ELF-1 (cell line): ENCODE results near the gene NWD2.
A peak's percentile ranks its signal among the peaks of the same experiment; 100 is the strongest.
"Not testable (repeated sequence)": the region's sequence is repeated elsewhere in the genome, so short reads cannot be mapped to it uniquely, and the experiment has no call there.

ENCODE experiments used
- DNase-seq: peaks from one replicate; pipeline ENCODE4 v3.0.0-alpha.2; 2016; ENCODE audit warnings: low read depth, low spot score

Gene NWD2

DNA sequence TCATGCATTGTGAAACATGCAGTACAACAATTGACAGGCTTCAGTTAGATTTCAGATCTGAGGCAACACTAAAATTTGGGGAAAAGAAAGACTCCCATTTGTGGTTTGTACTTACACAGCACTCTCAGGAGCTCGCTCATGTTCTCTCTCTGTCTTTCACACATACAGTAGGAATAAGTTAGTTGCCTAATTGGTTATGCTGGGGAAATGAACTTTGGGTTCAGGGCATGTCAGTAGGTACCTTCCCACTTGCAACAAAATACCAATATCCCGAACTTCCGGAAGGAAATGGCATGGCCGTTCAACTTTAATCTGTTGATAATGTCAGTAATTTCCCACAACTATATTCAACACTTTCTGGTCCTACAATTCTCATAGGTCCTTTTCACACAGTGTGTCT, 223.3 kb downstream of the NWD2 start:
- DNase-seq, result no peak

DNA sequence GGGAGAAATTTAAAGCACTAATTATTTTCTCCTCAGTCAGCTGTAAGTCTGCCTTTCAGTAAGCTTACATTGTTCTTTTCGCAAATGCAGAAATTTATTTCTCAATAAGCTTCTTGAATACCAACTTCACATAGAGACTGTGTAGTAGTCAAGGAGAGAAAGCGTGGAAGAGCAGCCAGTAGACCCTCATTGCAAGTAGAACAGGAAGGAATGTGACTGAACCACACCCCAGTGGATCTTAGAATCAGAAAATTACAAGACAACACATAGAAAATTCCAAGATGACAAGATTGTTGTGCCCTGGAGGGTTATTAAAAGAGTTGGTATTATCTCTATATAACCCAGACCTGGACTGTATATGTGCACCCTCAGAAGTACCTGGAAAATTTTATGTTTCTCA, 224.7 kb downstream of the NWD2 start:
- no peak for DNase-seq

DNA sequence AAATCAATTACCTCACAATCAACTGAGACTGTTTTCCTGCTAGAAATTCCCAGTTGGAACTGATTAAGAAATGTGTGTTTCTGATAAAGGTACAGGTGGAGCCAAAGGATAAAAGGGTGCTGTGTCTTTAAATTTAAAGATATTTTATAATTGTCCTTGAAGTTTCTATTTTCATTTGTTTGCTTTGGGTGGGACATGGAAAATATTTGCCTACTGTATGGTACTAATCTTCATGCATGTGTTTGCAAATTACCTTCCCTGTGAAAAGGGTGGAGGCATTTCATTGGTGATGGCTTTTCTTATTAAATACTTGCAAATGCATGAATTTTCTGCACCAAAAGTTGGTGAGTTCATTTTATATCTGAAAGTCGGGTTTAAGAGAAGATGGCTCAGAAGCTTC, 225.7 kb downstream of the NWD2 start:
- no peak for DNase-seq

DNA sequence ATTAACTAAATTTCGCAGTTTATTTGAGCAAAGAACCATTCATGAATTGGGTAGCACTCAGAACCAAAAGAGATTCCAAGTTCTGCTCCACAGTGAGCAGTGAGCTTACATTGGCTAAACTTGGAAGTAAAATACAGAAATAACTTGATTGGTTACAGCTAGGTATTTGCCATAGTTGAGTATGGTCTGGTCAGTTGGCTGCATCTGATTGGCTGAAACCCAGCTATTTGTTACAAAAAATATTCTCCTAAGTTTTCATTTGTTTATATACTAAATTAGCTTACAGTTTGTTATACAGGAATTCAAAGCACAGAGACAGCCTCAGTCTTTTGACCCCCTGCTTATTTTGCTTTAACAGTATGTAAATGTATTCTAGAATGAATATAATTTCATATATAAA, 226.6 kb downstream of the NWD2 start:
- DNase-seq, result no peak

DNA sequence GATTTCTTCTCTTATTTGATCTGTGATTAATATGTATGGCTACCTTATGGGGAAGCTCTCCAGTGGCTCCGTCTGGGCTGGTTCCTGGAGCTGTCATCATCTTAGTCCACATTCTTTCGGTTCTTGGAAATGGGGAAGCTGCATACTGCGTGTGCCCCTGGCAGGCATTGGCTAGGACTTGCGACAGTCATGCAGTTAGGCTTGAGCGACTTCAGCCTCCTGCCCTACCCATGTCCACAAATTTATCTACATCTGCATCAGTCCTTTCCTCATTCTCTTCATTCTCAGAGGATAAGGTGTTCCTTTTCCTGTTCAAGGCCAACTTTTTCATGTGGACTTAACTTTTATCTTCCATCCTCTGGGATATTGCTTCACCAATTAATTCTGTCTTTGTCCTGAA, 227.4 kb downstream of the NWD2 start:
- no peak for DNase-seq

DNA sequence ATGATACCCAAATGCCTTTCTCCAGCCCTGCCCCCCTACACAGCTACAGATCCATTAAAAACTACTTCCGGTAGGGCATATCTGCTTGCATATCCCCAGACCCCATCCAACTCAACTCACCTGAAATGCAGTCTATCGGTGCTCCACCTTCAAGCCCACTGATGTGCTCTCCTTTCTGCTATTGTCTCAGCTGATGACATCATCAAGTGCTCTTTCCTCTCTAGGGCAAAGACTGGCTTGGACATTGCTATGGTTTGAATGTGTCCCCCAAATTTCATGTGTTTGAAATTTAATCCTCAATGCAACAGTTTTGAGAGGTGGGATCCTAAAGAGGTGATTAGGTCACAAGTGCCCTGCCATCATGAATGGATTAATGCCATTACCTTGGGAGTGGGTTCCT, 229.3 kb downstream of the NWD2 start:
- DNase-seq, result no peak

DNA sequence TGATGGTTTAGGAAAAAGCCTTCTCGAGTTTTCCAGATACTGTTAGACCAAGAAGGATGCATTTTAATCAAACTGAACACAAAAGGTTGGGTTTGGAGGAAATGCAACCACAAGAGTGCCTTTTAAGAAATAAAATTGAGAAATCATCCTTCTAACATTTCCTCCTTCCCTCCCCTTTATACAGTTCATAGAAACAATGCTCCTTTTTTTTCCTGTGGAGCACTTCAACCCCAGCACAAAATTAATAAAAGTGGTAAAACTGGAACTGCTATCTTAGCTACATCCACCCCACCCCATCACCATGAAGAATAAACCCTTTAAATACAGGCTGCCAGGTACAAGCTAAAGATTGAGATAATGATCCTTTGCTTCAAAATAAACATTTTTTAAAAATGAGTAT, 230.5 kb downstream of the NWD2 start:
- no peak for DNase-seq

DNA sequence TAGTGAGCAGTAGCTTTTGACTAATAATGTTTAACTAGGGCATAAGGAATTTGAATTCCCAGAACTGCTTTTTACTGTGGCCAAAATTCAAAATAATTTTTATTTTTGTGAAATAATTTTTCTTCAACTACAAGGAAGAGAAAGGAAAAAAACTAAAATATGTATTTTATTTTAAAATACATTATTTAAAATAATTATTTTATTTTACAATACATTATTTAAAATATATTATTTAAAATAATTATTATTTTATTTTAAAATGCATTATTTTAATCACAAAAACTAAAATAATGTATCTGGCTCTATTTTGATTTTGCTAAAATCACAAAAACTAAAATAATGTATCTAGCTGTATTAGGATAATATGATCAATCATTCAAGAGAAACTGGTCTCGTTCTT, 231.2 kb downstream of the NWD2 start:
- DNase-seq, result no peak

DNA sequence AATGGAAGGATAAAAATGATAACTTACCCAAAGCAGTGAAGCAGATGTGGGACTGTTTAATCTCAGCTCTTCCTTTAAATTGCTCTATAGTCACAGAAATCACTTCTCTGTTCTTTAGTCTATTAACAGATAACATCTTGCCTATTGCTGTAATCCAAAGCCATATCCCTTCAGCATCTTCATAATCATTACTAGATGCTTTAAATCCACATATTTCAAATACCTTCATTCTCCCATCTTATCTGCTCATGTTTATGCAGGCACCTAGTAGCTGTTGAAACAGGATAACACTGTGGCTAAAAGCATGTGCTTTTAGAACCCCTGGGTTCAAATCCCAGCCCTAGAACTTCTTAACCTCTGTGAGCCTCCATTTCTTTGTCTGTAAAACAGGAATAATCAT, 231.7 kb downstream of the NWD2 start:
- DNase-seq, result no peak

DNA sequence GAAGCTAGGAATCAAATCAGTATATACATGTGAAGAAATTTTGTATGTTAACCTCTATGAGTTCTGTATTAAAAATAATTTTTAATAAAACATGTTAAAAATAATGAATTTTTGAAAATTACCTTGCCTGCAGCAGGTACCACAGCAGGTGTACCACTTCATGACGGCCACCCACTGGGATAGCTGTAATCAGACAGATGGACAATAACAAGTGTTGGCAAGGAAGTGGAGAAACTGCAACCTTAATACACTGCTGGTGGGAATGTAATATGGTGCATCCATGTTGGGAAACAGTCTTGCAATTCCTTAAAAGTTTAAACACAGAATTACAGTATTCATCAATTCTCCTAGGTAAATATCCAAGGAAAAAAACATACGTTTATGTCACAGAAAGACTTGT, 232.1 kb downstream of the NWD2 start:
- no peak for DNase-seq

DNA sequence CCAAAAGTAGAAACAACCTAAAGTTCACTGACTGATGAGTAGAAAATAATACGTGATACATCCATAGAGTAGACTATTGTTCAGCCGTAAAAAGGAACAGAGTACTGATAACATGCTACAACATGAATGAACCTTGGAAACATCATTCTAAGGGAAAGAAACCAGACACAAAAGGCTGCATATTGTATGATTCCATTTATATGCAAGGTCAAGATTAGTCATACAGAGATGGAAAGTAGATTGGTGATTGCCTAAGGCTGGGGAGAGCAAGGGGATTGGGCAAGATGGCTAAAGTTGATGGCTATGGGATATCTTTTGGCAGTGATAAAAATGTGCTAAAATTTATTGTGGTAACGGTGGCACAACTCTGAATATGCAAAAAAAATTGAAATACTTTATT, 232.6 kb downstream of the NWD2 start:
- DNase-seq, result no peak

DNA sequence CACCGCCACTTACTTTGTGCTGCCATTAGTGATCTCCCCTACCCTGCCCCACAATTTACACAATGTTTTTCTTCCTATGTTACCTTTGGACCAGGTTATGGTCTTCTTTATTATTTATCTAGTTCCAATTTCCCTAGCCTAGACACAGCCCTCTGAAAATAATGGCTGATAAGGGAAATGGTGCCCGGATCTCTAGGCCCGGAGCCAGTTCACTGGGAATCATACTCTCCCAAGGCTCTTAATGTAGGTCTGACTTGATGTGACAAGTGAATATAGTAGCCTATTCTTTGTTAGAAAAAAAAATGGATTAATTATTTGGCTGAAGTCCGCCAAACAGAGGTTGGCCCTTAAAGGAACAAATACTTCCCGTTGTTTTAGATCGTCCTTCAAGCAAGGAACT, 233.6 kb downstream of the NWD2 start:
- DNase-seq, result no peak

DNA sequence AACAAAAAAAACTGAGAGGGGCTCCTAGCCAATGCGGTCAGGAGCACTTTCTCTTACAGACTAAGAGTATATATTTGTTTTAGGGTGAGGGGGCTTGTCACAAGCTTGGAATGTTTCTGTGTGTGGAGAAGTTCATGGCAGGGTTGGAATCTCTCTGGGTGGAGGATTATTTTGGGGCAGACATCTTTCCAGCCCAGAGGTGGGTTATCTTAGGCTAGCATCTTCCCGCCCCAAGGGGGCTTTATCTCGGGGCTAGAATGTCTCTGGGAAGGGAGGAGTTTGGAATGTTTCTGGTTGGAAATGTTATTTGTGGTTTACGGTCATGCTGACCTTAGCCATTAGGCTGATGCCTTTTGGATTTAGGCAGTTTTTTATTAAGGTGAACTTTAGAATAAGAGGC, 236.0 kb downstream of the NWD2 start:
- peak; percentile 56 for DNase-seq

DNA sequence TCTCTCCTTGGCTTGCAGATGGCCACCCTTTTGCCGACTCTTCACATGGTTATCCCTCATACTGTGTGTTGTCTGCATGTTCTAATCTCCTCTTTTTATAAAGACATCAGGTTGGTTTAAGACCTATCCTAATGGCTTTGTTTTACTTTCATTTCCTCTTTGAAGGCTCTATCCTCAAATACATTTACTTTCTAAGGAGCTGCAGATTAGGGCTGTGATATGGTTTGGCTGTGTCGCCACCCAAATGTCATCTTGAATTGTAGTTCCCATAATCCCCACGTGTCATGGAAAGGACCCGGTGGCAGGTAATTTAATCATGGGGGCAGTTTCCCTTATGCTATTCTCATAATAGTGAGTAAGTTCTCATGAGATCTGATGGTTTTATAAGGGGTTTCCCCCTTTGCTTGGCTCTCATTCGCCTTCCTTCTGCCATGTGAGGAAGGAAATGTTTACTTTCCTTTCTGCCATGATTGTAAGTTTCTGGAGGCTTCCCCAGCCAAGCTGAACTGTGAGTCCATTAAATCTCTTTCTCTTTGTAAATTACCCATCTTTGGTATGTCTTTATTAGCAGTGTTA, 237.1 kb downstream of the NWD2 start:
- DNase-seq, result no peak

DNA sequence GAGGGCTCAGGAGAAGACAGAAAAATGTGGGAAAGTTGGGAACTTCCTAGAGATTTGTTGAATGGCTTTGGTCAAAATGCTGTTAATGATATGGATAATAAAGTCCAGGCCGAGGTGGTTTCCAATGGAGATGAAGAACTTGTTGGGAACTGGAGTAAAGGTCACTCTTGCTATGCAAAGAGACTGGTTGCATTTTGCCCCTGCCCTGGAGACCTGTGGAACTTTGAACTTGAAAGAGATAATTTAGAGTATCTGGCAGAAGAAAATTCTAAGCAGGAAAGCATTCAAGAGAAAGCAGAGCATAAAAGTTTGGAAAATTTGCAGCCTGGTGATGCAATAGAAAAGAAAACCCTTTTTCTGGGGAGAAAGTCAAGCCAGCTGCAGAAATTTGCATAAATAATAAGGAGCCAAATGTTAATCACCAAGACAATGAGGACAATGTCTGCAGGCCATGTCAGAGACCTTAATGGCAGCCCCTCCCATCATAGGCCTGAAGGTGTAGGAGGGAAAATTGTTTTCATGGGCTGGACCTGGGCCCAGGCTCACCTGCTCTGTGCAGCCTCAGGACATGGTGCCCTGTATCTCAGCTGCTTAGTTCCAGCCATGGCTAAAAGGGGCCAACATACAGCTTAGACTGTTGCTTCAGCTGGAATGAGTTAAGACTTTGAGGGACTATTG, 237.8 kb downstream of the NWD2 start:
- no peak for DNase-seq

DNA sequence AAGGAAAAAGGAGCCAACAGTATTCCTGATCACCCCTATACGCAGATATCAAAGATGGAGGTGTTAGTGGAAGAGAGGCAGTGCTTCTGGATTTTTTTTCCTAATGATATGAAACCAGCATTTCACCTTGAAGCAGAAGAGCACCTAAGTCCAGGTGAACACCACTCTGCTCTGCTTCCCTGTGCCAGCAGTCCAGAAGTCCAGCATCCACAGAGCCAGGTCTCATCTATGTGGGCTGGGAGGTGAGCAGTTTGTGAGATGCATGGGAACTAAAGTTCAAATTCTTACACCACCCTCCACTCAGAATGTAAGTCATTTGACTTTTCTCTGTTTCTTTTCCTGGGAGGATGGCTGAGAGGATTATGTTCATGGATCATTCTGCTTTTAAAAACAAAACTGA, 239.1 kb downstream of the NWD2 start:
- DNase-seq, result no peak

DNA sequence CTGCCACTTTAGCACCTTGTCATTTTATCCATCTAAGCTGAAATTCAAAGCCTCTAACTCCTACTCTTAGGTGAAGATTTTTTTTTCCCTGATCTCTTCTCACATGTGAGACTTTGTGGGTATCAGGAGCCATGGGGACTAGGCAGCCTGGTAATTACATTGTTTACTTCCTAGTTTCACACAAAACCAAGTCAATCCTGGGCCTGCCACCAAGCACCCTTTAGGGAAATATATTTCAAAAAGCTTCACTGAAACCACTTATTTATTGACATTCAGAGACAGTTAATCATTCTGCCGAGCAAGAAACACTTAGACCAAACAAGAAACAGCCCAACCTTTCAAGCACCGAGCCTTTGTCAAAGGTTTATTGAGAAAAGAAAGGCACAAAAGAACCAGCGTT, 241.6 kb downstream of the NWD2 start:
- DNase-seq, result no peak

DNA sequence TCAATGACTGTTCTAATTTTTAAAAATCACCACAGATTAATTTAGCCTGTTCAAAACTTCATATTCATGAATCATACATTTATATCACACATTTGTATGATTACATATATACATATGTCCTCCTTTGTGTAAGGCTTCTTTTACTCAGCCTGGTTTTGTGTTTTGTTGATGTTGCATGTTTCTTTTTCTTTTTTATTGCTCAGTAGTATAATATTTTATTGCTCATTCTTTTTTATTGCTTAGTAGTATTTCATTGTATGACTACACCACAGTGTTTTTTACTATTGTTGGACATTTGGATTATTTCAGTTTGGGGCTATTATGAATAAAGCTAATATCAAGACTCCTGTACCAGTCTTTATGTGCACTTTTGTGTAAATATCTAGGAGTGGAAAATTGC, 243.1 kb downstream of the NWD2 start:
- DNase-seq, result no peak

DNA sequence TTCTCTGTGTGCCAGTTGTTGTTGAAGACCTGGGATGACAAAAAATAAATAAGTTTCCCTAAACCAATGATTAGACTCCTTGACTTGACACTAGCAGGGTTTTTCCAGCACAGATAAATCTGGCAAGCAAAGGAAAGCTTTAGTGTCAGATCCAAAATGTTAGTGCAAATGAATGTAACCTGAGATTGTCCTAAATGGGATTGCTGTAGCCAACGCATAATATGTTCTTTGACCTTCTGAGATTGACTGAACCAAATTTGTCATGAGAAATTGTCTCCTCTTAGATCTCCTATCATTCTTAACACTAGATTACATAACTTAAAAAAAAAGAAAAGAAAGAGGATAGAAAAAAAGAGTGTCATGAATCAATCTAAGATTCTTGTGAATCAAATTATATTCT, 245.2 kb downstream of the NWD2 start:
- DNase-seq, result no peak

DNA sequence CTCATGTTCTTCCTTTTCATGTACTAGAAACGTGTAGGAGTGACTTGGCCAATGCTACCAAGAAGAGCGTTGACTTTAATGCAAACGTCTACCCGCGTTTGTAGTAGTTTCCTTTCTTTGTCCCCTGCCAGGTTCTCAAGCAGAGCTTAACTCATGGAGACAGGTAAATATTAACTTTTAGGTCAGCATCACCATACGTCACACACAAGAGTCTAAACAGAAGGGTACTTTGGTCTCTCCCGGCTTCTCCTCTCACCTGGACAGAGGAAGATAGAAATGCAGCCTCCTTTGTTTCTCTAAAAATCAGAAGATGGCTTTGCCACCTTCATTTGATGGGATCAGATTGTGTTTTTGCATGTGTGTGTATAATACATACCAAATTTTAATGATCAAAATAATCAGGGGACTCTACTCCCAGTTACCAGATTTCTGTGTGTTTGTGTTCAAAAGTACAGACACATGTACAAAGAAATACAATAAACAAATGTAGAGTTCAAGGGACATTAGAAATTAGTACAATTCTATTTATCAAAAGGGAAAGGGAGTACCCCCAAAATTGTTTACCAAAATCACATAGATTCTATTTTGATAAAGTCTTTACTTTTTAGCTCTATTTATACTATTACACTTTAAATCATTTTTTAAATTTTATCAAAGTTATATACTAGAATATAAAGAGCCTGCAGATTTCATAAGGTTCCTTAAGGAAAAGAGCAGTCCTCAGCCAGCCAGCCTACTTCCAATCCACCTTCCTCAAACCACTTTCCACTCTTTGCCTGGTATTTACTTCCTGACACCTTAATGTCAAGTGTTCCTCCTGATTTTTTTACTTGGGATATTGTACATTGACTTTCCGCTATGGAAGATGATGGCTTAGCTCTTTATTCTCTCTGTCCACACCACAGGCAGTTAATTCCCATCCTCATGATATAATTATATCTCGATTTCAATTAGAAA, 246.1 kb downstream of the NWD2 start:
- DNase-seq, result no peak

DNA sequence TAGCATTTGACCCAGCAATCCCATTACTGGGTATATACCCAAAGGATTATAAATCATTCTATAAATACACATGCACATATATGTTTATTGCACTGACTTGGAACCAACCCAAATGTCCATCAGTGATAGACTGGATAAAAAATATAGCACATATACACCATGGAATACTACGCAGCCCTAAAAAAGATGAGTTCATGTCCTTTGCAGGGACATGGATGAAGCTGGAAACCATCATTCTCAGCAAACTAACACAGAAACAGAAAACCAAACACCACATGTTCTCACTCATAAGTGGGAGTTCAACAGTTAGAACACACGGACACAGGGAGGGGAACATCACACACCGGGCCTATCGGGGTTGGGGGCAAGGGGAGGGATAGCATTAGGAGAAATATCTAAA, 250.8 kb downstream of the NWD2 start:
- DNase-seq, result not testable (repeated sequence)
